Mesothelial cell of epicardium (in vitro differentiated cells): ENCODE results near the gene HNRNPUL1. TPM values are rescaled to one million over a fixed set of nuclear protein-coding genes. Genes with fewer than 3 reads are reported as not detected.

Experiments used
- DNase-seq, 2 experiments: peaks; one replicate each; pipeline ENCODE4 v3.0.0; 2021; ENCODE audit warnings: low spot score in 2 of 2; ENCODE audit not compliant: unreplicated experiment in 2 of 2
- H3K27ac Mint-ChIP-seq: 2 replicates; pipeline ENCODE4 v1.8.0; 2021; ENCODE audit warnings: mixed read lengths
- H3K27me3 Mint-ChIP-seq: 2 replicates; pipeline ENCODE4 v1.8.0; 2021; ENCODE audit warnings: low read depth, mixed read lengths
- H3K36me3 Mint-ChIP-seq: 2 replicates; pipeline ENCODE4 v1.8.0; 2021; ENCODE audit warnings: mixed read lengths
- H3K4me1 Mint-ChIP-seq: 2 replicates; pipeline ENCODE4 v1.8.0; 2021; ENCODE audit warnings: mixed read lengths
- H3K4me3 Mint-ChIP-seq: 2 replicates; pipeline ENCODE4 v1.8.0; 2021; ENCODE audit warnings: mild to moderate bottlenecking, moderate library complexity, mixed read lengths
- H3K9me3 Mint-ChIP-seq: 2 replicates; pipeline ENCODE4 v1.8.0; 2021; ENCODE audit warnings: mixed read lengths
- total RNA-seq: library from RNA; stranded (reverse); gene quantifications from 3 replicates; pipeline ENCODE4 v1.2.1, GENCODE V29; 2021
- TF ChIP-seq, protein P1 (sequence below): fragments of 200-600 bp; sonication (generic); IDR thresholded peaks from one replicate; pipeline ENCODE4 v1.5.0; 2021; ENCODE audit warnings: antibody characterized with exemption; ENCODE audit not compliant: unreplicated experiment

The HNRNPUL1 gene
- total RNA-seq, 1 donor from 2014 or later = 246 TPM

DNA sequence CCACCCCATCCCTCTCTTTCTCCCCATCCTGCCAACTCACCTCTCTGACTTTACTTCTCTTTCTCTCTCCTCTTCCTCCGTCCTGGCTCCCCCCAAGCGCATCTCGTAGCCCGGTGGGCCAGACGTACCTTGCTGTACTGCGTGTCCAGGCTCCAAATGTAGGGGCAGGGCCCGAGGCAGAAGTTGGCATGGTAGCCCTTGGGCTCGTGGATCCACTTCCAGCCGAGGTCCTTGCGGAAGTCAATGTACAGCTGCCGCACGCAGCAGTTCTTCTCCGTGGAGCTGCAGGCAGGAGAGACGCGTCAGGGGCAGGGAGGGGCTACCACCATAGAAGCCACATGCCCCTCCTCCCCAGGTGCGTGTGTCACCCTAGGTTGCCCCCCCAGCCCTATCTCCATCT, 67.8 kb downstream of the HNRNPUL1 start:
- H3K36me3 Mint-ChIP-seq = peaks cover 4% of the 10 kb centered on the region
- TF ChIP-seq, protein P1, sequence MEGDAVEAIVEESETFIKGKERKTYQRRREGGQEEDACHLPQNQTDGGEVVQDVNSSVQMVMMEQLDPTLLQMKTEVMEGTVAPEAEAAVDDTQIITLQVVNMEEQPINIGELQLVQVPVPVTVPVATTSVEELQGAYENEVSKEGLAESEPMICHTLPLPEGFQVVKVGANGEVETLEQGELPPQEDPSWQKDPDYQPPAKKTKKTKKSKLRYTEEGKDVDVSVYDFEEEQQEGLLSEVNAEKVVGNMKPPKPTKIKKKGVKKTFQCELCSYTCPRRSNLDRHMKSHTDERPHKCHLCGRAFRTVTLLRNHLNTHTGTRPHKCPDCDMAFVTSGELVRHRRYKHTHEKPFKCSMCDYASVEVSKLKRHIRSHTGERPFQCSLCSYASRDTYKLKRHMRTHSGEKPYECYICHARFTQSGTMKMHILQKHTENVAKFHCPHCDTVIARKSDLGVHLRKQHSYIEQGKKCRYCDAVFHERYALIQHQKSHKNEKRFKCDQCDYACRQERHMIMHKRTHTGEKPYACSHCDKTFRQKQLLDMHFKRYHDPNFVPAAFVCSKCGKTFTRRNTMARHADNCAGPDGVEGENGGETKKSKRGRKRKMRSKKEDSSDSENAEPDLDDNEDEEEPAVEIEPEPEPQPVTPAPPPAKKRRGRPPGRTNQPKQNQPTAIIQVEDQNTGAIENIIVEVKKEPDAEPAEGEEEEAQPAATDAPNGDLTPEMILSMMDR = no peak

DNA sequence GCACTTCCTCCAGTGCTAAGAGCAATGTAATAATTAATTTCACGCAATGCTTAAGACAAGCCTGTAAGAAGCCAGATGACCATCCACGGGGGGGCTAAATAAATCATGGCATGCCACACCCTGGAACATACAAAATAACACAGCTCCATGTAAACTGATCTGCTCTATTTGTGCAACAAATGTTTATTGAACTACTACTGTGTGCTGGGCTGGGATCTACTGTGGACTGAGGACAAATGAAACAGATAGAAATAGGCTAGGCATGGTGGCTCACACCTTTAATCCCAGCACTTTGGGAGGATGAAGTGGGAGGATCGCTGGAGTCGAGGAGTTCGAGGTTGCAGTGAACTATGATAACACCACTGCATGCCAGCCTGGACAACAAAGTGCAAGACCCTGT, 68.3 kb downstream of the HNRNPUL1 start:
- Mint-ChIP-seq H3K4me3 (no peak overlapping the region), H3K9me3 (no peaks in the 10 kb centered on the region), H3K36me3 (peaks cover 4% of the 10 kb centered on the region), H3K27me3 (no peaks in the 10 kb centered on the region), H3K27ac (no peak overlapping the region), H3K4me1 (peaks cover 5% of the 10 kb centered on the region)
- TF ChIP-seq, protein P1 = no peak
- DNase-seq = no peak

More for the DNA sequence above, 67.8 kb downstream of the HNRNPUL1 start:
- no peak for DNase-seq
- Mint-ChIP-seq H3K27me3 (no peaks in the 10 kb centered on the region), H3K4me1 (peaks cover 7% of the 10 kb centered on the region), H3K27ac (no peak overlapping the region), H3K4me3 (no peak overlapping the region), H3K9me3 (no peaks in the 10 kb centered on the region)

DNA sequence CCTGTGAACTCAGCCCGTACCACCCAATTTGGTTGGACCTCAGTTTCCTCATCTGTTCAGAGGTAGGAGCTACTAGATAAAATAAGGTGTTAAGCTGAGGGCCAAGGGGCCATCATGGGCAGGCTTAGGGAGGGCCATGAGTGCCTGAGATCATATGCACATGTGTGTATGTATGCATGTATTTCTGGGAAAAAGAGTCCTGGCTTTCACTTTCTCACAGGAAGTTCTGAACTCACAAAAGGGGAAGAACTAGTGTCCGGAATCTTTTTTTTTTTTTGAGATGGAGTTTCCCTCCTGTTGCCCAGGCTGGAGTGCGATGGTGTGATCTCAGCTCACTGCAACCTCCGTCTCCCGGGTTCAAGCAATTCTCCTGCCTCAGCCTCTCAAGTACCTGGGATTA, 70.6 kb downstream of the HNRNPUL1 start:
- H3K36me3 Mint-ChIP-seq = peaks cover 5% of the 10 kb centered on the region
- H3K4me3 Mint-ChIP-seq = no peak overlapping the region
- DNase-seq = no peak
- H3K4me1 Mint-ChIP-seq = no peaks in the 10 kb centered on the region
- no peak overlapping the region for H3K27ac Mint-ChIP-seq
- no peaks in the 10 kb centered on the region for H3K9me3 Mint-ChIP-seq
- TF ChIP-seq, protein P1 = no peak
- no peaks in the 10 kb centered on the region for H3K27me3 Mint-ChIP-seq

DNA sequence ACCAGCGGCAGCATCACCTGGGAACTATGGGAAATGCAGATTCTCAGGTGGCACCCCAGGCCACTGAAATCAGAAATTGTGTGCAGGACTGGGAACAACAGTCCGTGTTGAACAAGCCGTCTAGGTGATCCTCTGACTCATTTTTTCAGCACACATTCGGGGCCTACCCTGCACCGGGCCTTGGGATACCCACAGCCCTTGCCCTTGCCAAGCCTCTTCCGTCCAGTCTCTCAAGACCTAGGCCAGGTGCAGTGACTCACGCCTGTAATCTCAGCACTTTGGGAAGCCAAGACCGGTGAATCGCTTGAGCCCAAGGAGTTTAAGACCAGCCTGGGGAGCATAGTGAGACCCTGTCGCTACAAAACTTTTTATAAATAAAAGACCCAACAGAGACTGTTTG, 71.3 kb downstream of the HNRNPUL1 start:
- Mint-ChIP-seq H3K9me3 (no peaks in the 10 kb centered on the region), H3K4me3 (no peak overlapping the region), H3K36me3 (peaks cover 7% of the 10 kb centered on the region), H3K27me3 (no peaks in the 10 kb centered on the region), H3K27ac (no peak overlapping the region), H3K4me1 (no peaks in the 10 kb centered on the region)
- TF ChIP-seq, protein P1 = no peak
- no peak for DNase-seq

DNA sequence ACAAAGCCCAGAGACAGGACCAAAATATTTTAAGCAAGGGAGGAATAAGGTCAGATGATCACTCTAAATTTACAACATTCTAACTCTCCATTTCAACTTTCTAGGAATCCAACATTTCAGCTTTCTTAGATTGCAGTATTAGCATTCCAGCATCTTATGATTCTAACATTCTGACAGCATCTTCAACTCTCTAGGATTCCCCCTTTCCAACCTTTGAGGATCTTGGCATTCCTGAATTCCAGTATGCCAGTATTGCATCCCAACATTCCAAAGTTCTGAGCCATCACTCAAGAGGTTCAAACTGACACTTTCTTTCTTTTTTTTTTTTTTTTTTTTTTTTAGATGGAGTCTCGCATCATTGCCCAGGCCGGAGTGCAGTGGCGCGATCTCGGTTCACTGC, 75.8 kb downstream of the HNRNPUL1 start:
- Mint-ChIP-seq H3K4me3 (no peak overlapping the region), H3K4me1 (no peaks in the 10 kb centered on the region), H3K27ac (no peak overlapping the region), H3K9me3 (no peaks in the 10 kb centered on the region), H3K27me3 (no peaks in the 10 kb centered on the region), H3K36me3 (peaks cover 9% of the 10 kb centered on the region)
- no peak for DNase-seq
- TF ChIP-seq, protein P1 = no peak
